ENCODE data around the gene SLC6A16.

SLC6A16 gene

DNA sequence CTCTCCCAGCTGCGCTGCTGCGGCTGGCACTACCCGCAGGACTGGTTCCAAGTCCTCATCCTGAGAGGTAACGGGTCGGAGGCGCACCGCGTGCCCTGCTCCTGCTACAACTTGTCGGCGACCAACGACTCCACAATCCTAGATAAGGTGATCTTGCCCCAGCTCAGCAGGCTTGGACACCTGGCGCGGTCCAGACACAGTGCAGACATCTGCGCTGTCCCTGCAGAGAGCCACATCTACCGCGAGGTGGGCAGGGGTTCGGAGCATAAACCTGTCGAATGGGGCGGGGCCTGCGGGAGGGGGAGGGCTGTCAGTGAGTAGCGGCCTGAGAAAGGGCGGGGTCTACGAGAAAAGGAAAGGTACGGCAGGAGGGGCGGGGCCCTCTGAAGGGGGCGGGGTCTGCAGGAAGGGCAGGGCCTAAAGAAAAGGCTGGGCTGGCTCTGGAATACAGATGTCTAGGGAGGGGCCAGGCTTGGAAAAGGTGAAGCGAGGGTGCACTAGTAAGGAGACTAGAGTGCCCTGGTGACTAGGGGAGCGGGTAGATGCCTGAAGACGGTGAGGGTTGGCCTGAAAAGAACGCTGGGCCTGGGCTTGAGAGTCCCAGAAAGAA is 13.8 kb upstream of the SLC6A16 start:
- Histone ChIP-seq H4K20me1 (ENCODE audit: insufficient read depth, low read length) (peaks cover 42% of the 10 kb centered on the region), H3K27me3 (ENCODE audit: low read depth, low read length) (no peaks in the 10 kb centered on the region), H3K27ac (ENCODE audit: low read length) (peak overlapping the region; percentile 99), H3K36me3 (replicated peaks; ENCODE audit: low read depth, low read length) (peaks cover 64% of the 10 kb centered on the region), H3K4me1 (ENCODE audit: low read length) (peaks cover 83% of the 10 kb centered on the region), H3K4me2 (ENCODE audit: low read length) (peak overlapping the region; percentile 100), H3K9ac (ENCODE audit: low read length) (peak overlapping the region; percentile 99), H3K79me2 (ENCODE audit: low read length) (peaks cover 46% of the 10 kb centered on the region), H3K4me3 (ENCODE audit: low read length) (peak overlapping the region; percentile 90), H3K9me3 (ENCODE audit: insufficient read depth, low read length) (no peaks in the 10 kb centered on the region), H2AFZ (ENCODE audit: low read depth, low read length) (no peak overlapping the region)
- TF ChIP-seq CTCF (IDR thresholded peaks at IDR 0.05; ENCODE audit: low read depth, low read length) = no peak
- no peak for TF ChIP-seq EZH2phosphoT487 (IDR thresholded peaks at IDR 0.05; ENCODE audit: low read depth)

DNA sequence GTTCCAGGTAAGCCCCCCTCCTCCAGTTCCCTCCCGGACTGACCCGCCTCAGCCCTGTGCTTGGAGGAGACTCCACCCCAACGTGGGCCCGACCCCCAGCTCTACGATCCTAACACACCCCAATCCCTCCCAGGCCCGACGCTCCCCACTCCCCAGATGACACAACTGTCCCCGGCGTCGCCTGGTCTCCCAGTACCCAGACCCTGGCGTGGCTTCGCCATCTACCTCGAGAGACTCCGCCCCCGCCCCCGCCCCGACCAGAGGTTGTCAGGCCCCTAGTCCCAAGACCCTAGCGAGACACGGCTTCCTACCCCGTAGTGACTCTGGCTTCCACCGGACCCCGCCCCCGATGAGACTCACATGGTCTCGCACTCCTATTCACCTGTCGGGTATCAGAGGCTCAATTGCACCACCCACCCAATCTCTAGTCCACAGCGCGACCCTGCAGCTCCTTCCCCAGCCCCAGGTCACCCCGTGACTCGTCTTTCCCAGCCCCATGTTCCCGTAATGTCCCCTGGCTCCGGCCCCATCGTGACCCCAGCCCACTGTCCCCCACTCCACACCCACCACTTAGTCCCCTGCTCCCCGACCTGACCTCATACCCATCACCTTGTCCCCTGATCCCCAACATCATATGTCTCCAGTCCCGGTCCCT is 13.2 kb upstream of the SLC6A16 start:
- Histone ChIP-seq H3K9ac (ENCODE audit: low read length) (peak overlapping the region; percentile 99), H3K36me3 (replicated peaks; ENCODE audit: low read depth, low read length) (peaks cover 64% of the 10 kb centered on the region), H2AFZ (ENCODE audit: low read depth, low read length) (no peak overlapping the region), H3K27me3 (ENCODE audit: low read depth, low read length) (no peaks in the 10 kb centered on the region), H3K79me2 (ENCODE audit: low read length) (peaks cover 46% of the 10 kb centered on the region), H3K4me3 (ENCODE audit: low read length) (peak overlapping the region; percentile 90), H3K4me1 (ENCODE audit: low read length) (peaks cover 88% of the 10 kb centered on the region), H3K4me2 (ENCODE audit: low read length) (peak overlapping the region; percentile 100), H3K27ac (ENCODE audit: low read length) (peak overlapping the region; percentile 99), H3K9me3 (ENCODE audit: insufficient read depth, low read length) (no peaks in the 10 kb centered on the region), H4K20me1 (ENCODE audit: insufficient read depth, low read length) (peaks cover 42% of the 10 kb centered on the region)
- no peak for TF ChIP-seq CTCF (IDR thresholded peaks at IDR 0.05; ENCODE audit: low read depth, low read length)
- no peak for TF ChIP-seq EZH2phosphoT487 (IDR thresholded peaks at IDR 0.05; ENCODE audit: low read depth)

DNA sequence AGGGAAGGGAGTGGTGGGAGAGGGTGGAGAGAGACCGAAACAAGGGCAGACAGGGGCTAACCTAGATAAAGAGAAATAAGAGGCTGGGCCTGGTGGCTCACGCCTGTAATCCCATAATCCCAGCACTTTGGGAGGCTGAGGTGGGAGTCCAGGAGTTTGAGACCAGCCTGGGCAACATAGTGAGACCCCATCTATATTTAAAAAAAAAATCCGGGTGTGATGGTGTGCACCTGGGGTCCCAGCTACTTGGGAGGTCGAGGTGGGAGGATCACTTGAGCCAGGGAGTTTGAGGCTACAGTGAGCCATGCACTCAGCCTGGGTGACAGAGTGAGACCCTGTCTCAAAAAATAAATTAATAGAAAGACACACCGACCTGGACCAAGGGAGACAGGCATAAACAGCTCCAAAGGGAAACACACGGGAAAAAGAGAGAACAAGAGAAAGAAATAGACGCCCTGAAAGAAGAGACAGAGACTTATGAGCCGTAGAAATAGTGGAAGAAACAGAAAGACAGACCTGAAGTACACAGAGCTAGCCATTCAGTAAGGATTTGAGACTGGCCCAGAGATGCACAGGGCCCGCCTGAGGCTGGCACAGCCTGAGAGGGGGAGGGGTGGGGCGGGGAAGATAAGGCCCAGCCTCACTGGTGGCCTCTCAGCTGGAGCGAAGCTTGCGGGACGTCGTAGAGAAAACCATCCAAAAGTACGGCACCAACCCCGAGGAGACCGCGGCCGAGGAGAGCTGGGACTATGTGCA is 12.5 kb upstream of the SLC6A16 start:
- TF ChIP-seq EZH2phosphoT487 (IDR thresholded peaks at IDR 0.05; ENCODE audit: low read depth) (no peak), CTCF (IDR thresholded peaks at IDR 0.05; ENCODE audit: low read depth, low read length) (no peak)
- peak overlapping the region; percentile 99 for H3K27ac ChIP-seq (ENCODE audit: low read length)
- peak overlapping the region; percentile 100 for H3K4me2 ChIP-seq (ENCODE audit: low read length)
- H3K36me3 ChIP-seq (replicated peaks; ENCODE audit: low read depth, low read length) = peaks cover 60% of the 10 kb centered on the region
- H3K4me3 ChIP-seq (ENCODE audit: low read length) = peak overlapping the region; percentile 90
- peaks cover 40% of the 10 kb centered on the region for H4K20me1 ChIP-seq (ENCODE audit: insufficient read depth, low read length)
- peaks cover 49% of the 10 kb centered on the region for H3K79me2 ChIP-seq (ENCODE audit: low read length)
- no peaks in the 10 kb centered on the region for H3K27me3 ChIP-seq (ENCODE audit: low read depth, low read length)
- peak overlapping the region; percentile 99 for H3K9ac ChIP-seq (ENCODE audit: low read length)
- peaks cover 88% of the 10 kb centered on the region for H3K4me1 ChIP-seq (ENCODE audit: low read length)
- H2AFZ ChIP-seq (ENCODE audit: low read depth, low read length) = no peak overlapping the region
- H3K9me3 ChIP-seq (ENCODE audit: insufficient read depth, low read length) = no peaks in the 10 kb centered on the region
